GM13976 (cell line): ENCODE measurements around the gene AQP12A.

Experiments used
- DNase-seq: peaks from one replicate; pipeline ENCODE4 v3.0.0; 2012; ENCODE audit warnings: low spot score
- CTCF ChIP-seq: IDR thresholded peaks from 2 replicates; pipeline ENCODE4 v1.5.1; 2012; ENCODE audit warnings: borderline replicate concordance, mild to moderate bottlenecking; ENCODE audit not compliant: insufficient read depth; ENCODE audit errors: extremely low read depth, missing control alignments, control extremely low read depth
- in situ Hi-C: fragments of 300-500 bp; cut with MboI; formaldehyde crosslinking; loops from one replicate; pipeline ENCODE4 v1.12.0; 2022; ENCODE audit warnings: low sequenced_read_pairs, mixed read lengths, inconsistent platforms; ENCODE audit not compliant: unreplicated experiment

AQP12A gene

GRCh38 chr2:240722796-240723735 is 31.4 kb downstream of the AQP12A start:
- in situ Hi-C loops: loop anchor here (25.0 kb wide), 1 partner anchor 211 kb away; no protein-coding TSS in a partner anchor
- DNase-seq: no peak
- no peak for TF ChIP-seq CTCF

GRCh38 chr2:240723851-240724250 is 32.2 kb downstream of the AQP12A start:
- no peak for TF ChIP-seq CTCF
- in situ Hi-C loops: loop anchor here (25.0 kb wide), 1 partner anchor 212 kb away; no protein-coding TSS in a partner anchor
- DNase-seq: no peak

GRCh38 chr2:240724431-240724830 is 32.8 kb downstream of the AQP12A start:
- DNase-seq: no peak
- in situ Hi-C loops: loop anchor here (25.0 kb wide), 1 partner anchor 212 kb away; no protein-coding TSS in a partner anchor
- no peak for TF ChIP-seq CTCF

GRCh38 chr2:240725266-240725665 is 33.6 kb downstream of the AQP12A start:
- no peak for TF ChIP-seq CTCF
- no peak for DNase-seq
- in situ Hi-C loops: no loop called here

- in situ Hi-C loops: no loop called here
- no peak for TF ChIP-seq CTCF
- no peak for DNase-seq
Measured at GRCh38 chr2:240725671-240726070, 34.0 kb downstream of the AQP12A start.

GRCh38 chr2:240726876-240727275 is 35.2 kb downstream of the AQP12A start:
- no peak for DNase-seq
- in situ Hi-C loops: no loop called here
- TF ChIP-seq CTCF: no peak
